ENCODE data around the gene LILRB5.
"Not testable (repeated sequence)": the region's sequence is repeated elsewhere in the genome, so short reads cannot be mapped to it uniquely, and the experiment has no call there.

Gene LILRB5

DNA sequence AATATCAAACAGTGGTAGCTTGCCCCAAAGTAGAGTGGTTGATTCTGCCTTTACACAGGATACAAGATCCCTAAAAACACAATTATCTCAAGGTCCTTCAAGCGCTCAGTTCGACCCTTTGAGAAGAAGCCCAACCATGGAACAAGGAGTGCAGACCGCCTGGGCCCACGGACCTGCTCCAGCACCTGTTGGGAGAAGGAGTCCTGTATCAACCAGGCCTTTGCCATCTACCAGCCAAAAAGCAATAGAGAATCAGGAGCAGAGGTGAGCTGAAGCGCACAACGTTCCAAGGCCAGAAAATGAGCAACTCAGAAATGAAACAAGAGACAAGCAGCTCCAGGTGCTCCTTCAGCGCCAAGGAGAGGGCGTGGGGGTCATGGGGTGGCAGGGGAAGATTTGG, 27.9 kb downstream of the LILRB5 start:
- no peak for TF ChIP-seq CTCF (conservative IDR thresholded peaks at IDR 0.05; ENCODE audit: low read depth, low read length)
- DNase-seq (ENCODE audit: low read depth) = no peak
- H3K4me3 ChIP-seq (ENCODE audit: low read depth, low read length) = no peak overlapping the region

GRCh38 chr19:54224619-54225018, 32.5 kb downstream of the LILRB5 start:
- H3K4me3 ChIP-seq (ENCODE audit: low read depth, low read length); DNase-seq (ENCODE audit: low read depth): not testable (repeated sequence)

DNA sequence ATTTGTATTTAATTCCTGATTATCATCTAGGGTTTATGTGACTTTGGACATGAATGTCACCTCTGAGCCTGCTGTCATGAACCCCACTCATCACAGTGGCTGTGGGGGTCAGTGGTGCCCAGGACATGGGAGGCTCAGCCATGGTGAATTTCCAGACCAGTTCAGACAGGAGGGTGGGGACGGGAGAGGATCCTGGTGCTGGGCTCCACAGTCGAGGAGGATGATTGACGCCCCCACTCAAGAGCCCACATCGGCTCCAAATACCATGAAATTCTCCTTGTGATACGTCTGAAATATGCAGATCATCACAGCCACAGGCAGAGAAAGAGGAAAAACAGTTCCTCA, 33.2 kb downstream of the LILRB5 start:
- H3K4me3 ChIP-seq (ENCODE audit: low read depth, low read length); DNase-seq (ENCODE audit: low read depth): not testable (repeated sequence)

GRCh38 chr19:54223277-54223936, 33.7 kb downstream of the LILRB5 start:
- DNase-seq (ENCODE audit: low read depth); H3K4me3 ChIP-seq (ENCODE audit: low read depth, low read length): not testable (repeated sequence)

DNA sequence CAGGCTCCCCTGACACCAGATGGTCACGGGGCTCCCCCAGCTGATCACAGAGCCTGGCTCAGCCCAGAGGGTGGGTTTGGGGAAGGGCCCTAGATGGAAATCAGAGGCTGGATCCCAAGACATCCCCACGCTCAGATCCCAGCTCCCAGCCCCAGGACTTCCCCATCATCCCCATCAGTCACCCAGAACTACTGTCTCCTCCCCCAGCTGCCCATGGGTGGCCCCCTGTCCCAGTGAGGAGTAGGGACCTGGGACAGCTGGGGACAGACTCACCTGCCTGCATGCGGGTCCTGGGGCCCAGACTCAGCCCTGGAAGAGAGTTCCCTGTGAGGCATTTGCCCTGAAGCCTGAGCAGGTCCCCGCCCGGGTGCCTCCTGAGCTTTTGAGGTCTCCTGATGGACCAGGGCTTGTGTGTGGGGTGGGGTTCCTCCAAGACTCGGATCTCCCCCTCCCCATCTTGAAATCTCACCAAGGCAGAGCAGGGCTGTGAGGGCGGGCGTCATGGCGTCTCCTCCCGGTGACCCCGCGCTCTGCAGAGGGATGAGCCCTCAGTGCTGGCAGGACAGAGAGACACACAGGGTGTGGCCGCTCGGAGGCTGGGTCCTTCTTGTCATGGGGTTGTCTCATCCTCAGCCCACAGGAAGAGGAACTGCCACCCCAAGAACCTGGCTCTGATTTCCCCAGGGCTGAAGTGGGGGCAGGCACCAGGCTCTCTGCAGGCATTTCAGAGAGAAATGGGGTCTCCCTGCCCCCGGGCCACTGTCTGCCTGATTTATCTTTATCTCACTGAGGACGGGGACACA, 34.4 kb downstream of the LILRB5 start, which contains the start of gene LILRB3:
Gene LILRB3 (minus strand): TSS at position 534 of the 803 bp plus-strand sequence. CDS start 31 bp downstream, at position 503.
- not testable (repeated sequence) for H3K4me3 ChIP-seq (ENCODE audit: low read depth, low read length); DNase-seq (ENCODE audit: low read depth)

GRCh38 chr19:54221947-54222346, 35.1 kb downstream of the LILRB5 start:
- DNase-seq (ENCODE audit: low read depth); H3K4me3 ChIP-seq (ENCODE audit: low read depth, low read length): not testable (repeated sequence)

- not testable (repeated sequence) for DNase-seq (ENCODE audit: low read depth); H3K4me3 ChIP-seq (ENCODE audit: low read depth, low read length)
Measured at GRCh38 chr19:54219702-54220101, 37.4 kb downstream of the LILRB5 start.

GRCh38 chr19:54218960-54219661, 38.0 kb downstream of the LILRB5 start:
- DNase-seq (ENCODE audit: low read depth) = no peak
- H3K4me3 ChIP-seq (ENCODE audit: low read depth, low read length) = no peak overlapping the region
- no peak for TF ChIP-seq CTCF (conservative IDR thresholded peaks at IDR 0.05; ENCODE audit: low read depth, low read length)

DNA sequence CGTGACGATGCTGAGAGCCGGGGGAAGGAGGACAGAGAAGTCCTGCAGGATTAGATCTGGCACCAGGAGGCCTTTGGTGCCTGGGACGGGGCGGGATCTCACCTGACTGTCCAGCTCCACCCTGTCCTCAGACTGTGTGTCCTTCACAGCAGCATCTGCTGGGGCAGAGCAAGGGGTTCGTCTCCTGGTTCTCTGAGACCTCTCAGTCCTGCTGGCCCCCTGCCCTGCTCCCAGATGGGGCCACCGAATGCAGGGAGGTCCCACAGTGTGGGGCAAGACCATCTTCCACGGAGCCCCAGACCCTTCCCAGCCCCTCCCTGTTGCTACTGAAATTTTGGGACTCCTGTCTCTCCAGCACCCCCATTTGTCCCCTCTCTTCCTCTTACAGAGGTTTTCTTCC, 38.8 kb downstream of the LILRB5 start:
- no peak for TF ChIP-seq CTCF (conservative IDR thresholded peaks at IDR 0.05; ENCODE audit: low read depth, low read length)
- no peak overlapping the region for H3K4me3 ChIP-seq (ENCODE audit: low read depth, low read length)
- no peak for DNase-seq (ENCODE audit: low read depth)

DNA sequence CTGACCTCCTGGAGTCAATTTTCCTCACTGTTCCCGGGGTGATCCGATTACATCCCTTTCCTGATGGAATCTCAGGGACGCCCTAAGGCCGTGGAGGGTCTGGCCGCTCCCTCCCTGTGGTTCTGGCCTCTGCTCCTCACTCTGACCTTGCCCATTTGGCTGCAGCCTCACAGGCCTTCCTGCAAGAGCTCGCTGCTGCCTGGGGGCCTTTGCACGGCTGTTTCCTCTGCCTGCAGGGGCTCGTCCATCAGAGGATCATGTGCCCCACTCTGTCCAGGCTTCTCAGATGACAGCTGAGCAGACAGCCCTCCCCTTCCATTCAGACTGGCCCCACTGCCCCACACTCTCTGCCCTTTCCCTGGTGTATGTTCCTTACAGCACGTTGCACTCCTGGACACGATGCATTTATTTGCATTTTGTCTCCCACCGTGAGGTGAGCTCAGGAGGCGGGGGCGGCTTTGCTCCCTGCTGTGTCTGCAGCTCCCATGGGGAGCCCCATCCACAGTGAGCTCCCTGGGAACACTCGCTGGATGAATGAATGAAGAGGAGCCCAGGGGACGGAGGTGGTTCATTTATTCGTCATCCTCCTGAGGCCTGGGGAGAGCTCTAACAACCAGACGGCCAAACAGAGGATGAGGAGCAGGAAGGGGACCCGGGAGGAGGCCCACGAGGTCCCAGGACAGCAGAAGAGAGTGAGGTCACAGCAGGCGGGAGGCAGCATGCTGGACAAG, 39.4 kb downstream of the LILRB5 start:
- DNase-seq (ENCODE audit: low read depth) = peak; percentile 37
- not testable (repeated sequence) for H3K4me3 ChIP-seq (ENCODE audit: low read depth, low read length)
